Keratinocyte (primary cell): Measurements from ENCODE around the gene SPACA7. TPM values are rescaled to one million over a fixed set of nuclear protein-coding genes. Genes with fewer than 3 reads are reported as not detected.

Experiments used
- DNase-seq: peaks from one replicate; pipeline ENCODE4 v3.0.0-alpha.2; 2011; ENCODE audit warnings: low read depth, missing footprints, low spot score
- FAIRE-seq: peaks from 2 replicates; lab custom pipeline; 2011; peaks lifted over from hg19 to GRCh38; lab: Jason Lieb, UNC
- H2AFZ ChIP-seq: 2 replicates; pipeline ENCODE4 v1.6.0; 2012; ENCODE audit warnings: low read length, control low read depth, inconsistent platforms; ENCODE audit not compliant: control insufficient read depth
- H3K27ac ChIP-seq: 2 replicates; pipeline ENCODE4 v1.5.1; 2011; ENCODE audit warnings: low read length; ENCODE audit not compliant: control insufficient read depth, insufficient read depth
- H3K27me3 ChIP-seq: 3 replicates; pipeline ENCODE4 v1.6.0; 2011; ENCODE audit warnings: low read length; ENCODE audit not compliant: control insufficient read depth, insufficient read depth; ENCODE audit errors: extremely low read depth
- H3K36me3 ChIP-seq, 2 experiments: 2 replicates in 1 of 2; 3 replicates in 1 of 2; pipeline ENCODE4 v1.5.1; 2011; ENCODE audit warnings: low read length in 2 of 2, mild to moderate bottlenecking in 1 of 2; ENCODE audit not compliant: control insufficient read depth in 2 of 2, insufficient read depth in 2 of 2; ENCODE audit errors: extremely low read depth in 1 of 2
- H3K4me1 ChIP-seq: 3 replicates; pipeline ENCODE4 v1.5.1; 2011; ENCODE audit warnings: low read length; ENCODE audit not compliant: control insufficient read depth, insufficient read depth; ENCODE audit errors: extremely low read depth
- H3K4me2 ChIP-seq: 3 replicates; pipeline ENCODE4 v1.6.0; 2011; ENCODE audit warnings: low read depth, low read length; ENCODE audit not compliant: control insufficient read depth, insufficient read depth; ENCODE audit errors: extremely low read depth
- H3K4me3 ChIP-seq, 3 experiments: fragments of 200-600 bp in 1 of 3; sonication (generic) in 1 of 3; 2 replicates in 2 of 3; 3 replicates in 1 of 3; pipeline ENCODE4 v1.5.1; 2011 to 2016; ENCODE audit warnings: low read length in 3 of 3, mild to moderate bottlenecking in 3 of 3, control low read depth in 2 of 3, inconsistent platforms in 1 of 3, low read depth in 1 of 3, mixed read lengths in 1 of 3, mixed run types in 1 of 3, moderate library complexity in 1 of 3; ENCODE audit not compliant: control insufficient read depth in 2 of 3, insufficient read depth in 2 of 3; ENCODE audit errors: extremely low read depth in 1 of 3
- H3K79me2 ChIP-seq: 2 replicates; pipeline ENCODE4 v1.6.0; 2012; ENCODE audit warnings: low read length; ENCODE audit not compliant: control insufficient read depth, insufficient read depth
- H3K9ac ChIP-seq: 3 replicates; pipeline ENCODE4 v1.6.0; 2011; ENCODE audit warnings: low read length; ENCODE audit not compliant: control insufficient read depth, insufficient read depth; ENCODE audit errors: extremely low read depth
- H3K9me1 ChIP-seq: 3 replicates; pipeline ENCODE4 v1.6.0; 2011; ENCODE audit warnings: low read length; ENCODE audit not compliant: control insufficient read depth, insufficient read depth; ENCODE audit errors: extremely low read depth
- H3K9me3 ChIP-seq: 2 replicates; pipeline ENCODE4 v1.5.1; 2012; ENCODE audit warnings: low read depth, low read length; ENCODE audit not compliant: control insufficient read depth
- H4K20me1 ChIP-seq: 3 replicates; pipeline ENCODE4 v1.6.0; 2011; ENCODE audit warnings: low read length; ENCODE audit not compliant: control insufficient read depth, insufficient read depth; ENCODE audit errors: extremely low read depth
- EZH2 ChIP-seq: IDR thresholded peaks from one replicate; pipeline ENCODE4 v1.6.1; 2012; ENCODE audit warnings: inconsistent platforms, mild to moderate bottlenecking, low read length, moderate library complexity
- dilution Hi-C: fragments of 300-500 bp; cut with MboI; formaldehyde crosslinking; loops from one replicate; pipeline ENCODE4 v1.7.0; 2020; ENCODE audit warnings: low sequenced_read_pairs; ENCODE audit not compliant: extremely low pct_ligation_motif_present
- polyA plus RNA-seq, 5 experiments: library from polyadenylated mRNA; depleted of rRNA in 3 of 5; stranded (reverse) in 3 of 5; stranded (forward) in 1 of 5; unstranded in 1 of 5; fragments of >200 nt; gene quantifications; 1 replicate in 1 of 5; 2 replicates in 3 of 5; 3 replicates in 1 of 5; pipeline versions ENCODE4 v1.2.1 to v1.2.3, GENCODE V29; 2011 to 2012; ENCODE audit warnings: missing spikeins in 2 of 5, low read depth in 1 of 5, low replicate concordance in 1 of 5
- TF ChIP-seq, protein P1 (sequence below), 3 experiments: IDR thresholded peaks in 1 of 3; conservative IDR thresholded peaks in 1 of 3; optimal IDR thresholded peaks in 1 of 3; 2 replicates in 2 of 3; 3 replicates in 1 of 3; pipeline versions ENCODE3 to v1.5.1; 2011; ENCODE audit warnings: low read length in 3 of 3, mild to moderate bottlenecking in 3 of 3, moderate library complexity in 2 of 3, control low read depth in 1 of 3, inconsistent platforms in 1 of 3; ENCODE audit not compliant: insufficient read depth in 2 of 3; ENCODE audit errors: extremely low read depth in 1 of 3

Gene SPACA7
- polyA plus RNA-seq, 1 donor (not counting 4 experiments of a cell fraction or from before 2014, with no cell fraction given): not detected

DNA sequence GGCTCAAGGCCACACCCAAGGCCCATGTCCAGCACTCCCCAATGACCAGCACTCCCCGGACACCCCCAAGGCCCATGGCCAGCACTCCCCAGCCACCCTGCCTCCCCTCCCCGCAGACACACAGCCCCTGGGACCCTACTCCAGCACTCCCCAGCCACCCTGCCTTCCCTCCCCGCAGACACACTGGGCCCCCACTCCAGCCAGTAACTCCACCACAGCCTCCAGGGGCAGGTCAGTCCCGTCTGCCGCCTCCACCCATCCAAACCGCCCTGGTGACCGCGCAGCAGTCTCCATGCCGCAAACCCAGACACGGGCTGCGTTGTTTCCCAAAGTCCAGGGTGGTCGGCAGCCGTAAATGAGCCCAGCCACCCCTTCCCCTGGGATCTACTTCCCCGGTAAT is 70.7 kb downstream of the SPACA7 start:
- TF ChIP-seq, protein P1, sequence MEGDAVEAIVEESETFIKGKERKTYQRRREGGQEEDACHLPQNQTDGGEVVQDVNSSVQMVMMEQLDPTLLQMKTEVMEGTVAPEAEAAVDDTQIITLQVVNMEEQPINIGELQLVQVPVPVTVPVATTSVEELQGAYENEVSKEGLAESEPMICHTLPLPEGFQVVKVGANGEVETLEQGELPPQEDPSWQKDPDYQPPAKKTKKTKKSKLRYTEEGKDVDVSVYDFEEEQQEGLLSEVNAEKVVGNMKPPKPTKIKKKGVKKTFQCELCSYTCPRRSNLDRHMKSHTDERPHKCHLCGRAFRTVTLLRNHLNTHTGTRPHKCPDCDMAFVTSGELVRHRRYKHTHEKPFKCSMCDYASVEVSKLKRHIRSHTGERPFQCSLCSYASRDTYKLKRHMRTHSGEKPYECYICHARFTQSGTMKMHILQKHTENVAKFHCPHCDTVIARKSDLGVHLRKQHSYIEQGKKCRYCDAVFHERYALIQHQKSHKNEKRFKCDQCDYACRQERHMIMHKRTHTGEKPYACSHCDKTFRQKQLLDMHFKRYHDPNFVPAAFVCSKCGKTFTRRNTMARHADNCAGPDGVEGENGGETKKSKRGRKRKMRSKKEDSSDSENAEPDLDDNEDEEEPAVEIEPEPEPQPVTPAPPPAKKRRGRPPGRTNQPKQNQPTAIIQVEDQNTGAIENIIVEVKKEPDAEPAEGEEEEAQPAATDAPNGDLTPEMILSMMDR (optimal IDR thresholded peaks at IDR 0.05 in 1 of 3, IDR thresholded peaks at IDR 0.05 in 1 of 3, conservative IDR thresholded peaks at IDR 0.05 in 1 of 3; ENCODE audit: extremely low read depth in 1 of 3, insufficient read depth in 2 of 3, low read length in 3 of 3): no peak
- no peak for TF ChIP-seq EZH2
- Histone ChIP-seq H3K27ac (no peak overlapping the region), H3K9me3 (no peaks in the 10 kb centered on the region), H3K79me2 (no peaks in the 10 kb centered on the region), H3K9me1 (no peaks in the 10 kb centered on the region), H3K4me2 (no peak overlapping the region), H3K4me1 (no peaks in the 10 kb centered on the region), H3K27me3 (peaks cover 21% of the 10 kb centered on the region), H3K9ac (no peak overlapping the region), H3K4me3 (no peak overlapping the region), H3K36me3 (no peaks in the 10 kb centered on the region), H2AFZ (no peak overlapping the region), H4K20me1 (no peaks in the 10 kb centered on the region)
- DNase-seq (no peak), FAIRE-seq (no peak)
- dilution Hi-C loops: no loop called here

DNA sequence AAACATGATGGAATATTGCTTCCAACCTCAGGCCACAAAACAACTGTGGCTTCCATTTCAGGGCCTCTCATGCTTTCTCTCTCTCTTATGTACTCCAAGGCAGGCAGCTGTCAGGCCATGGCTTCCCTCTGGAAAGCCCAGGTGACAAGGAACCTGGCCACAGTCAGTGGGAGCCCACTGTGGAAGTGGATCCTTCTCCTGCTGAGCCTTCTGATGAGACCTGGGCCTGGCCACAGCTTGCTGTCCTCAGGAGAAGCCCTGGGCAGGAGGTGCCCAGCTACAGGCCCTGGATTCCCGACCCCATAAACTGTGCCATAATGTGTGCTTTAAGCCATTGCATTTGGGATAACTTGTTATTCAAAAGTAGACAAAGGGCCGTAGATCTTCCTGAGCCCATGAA is 71.2 kb downstream of the SPACA7 start:
- H4K20me1 ChIP-seq: no peaks in the 10 kb centered on the region
- no peak for FAIRE-seq
- H3K79me2 ChIP-seq: no peaks in the 10 kb centered on the region
- H3K36me3 ChIP-seq: no peaks in the 10 kb centered on the region
- H3K27ac ChIP-seq: no peak overlapping the region
- H2AFZ ChIP-seq: no peak overlapping the region
- no peaks in the 10 kb centered on the region for H3K4me1 ChIP-seq
- TF ChIP-seq, protein P1 (optimal IDR thresholded peaks at IDR 0.05 in 1 of 3, IDR thresholded peaks at IDR 0.05 in 1 of 3, conservative IDR thresholded peaks at IDR 0.05 in 1 of 3; ENCODE audit: extremely low read depth in 1 of 3, insufficient read depth in 2 of 3, low read length in 3 of 3): no peak
- TF ChIP-seq EZH2: no peak
- no peaks in the 10 kb centered on the region for H3K9me1 ChIP-seq
- H3K4me3 ChIP-seq: no peak overlapping the region
- peaks cover 21% of the 10 kb centered on the region for H3K27me3 ChIP-seq
- DNase-seq: no peak
- H3K9ac ChIP-seq: no peak overlapping the region
- no peak overlapping the region for H3K4me2 ChIP-seq
- dilution Hi-C loops: no loop called here
- no peaks in the 10 kb centered on the region for H3K9me3 ChIP-seq
